ENCODE measurements around the gene NT5DC3. TPM values are rescaled to one million over a fixed set of nuclear protein-coding genes. Genes with fewer than 3 reads are reported as not detected.
A peak's percentile ranks its signal among the peaks of the same experiment; 100 is the strongest.

NT5DC3 gene
- total and polyA plus RNA-seq, 9 of the 15 experiments (the other 6 are each of a cell fraction or from before 2014, with no cell fraction given): 6.3 to 33.5 (median 24.5) TPM

- TF ChIP-seq FOXK2 (conservative IDR thresholded peaks at IDR 0.05 in 1 of 2, IDR thresholded peaks at IDR 0.05 in 1 of 2; ENCODE audit: low read depth in 2 of 2) (peak; percentile 33 to 43; a peak in 2 of 4 replicates), CHD4 (IDR thresholded peaks at IDR 0.05; ENCODE audit: insufficient read depth, insufficient replicate concordance, low read depth, low read length, poor library complexity, severe bottlenecking) (no peak), AFF4 (CRISPR knock-in tag; IDR thresholded peaks at IDR 0.05) (no peak), HES1 (IDR thresholded peaks at IDR 0.05; ENCODE audit: low read depth) (0 out of 2 replicates have a peak, but pooled peaks have one; percentile 35), BRF1 (IDR thresholded peaks at IDR 0.05; ENCODE audit: borderline replicate concordance, extremely low read depth, insufficient read length) (no peak), RNF2 (IDR thresholded peaks at IDR 0.05) (peak; percentile 20; the same call in 1 of the 2 replicates), NEUROD1 (IDR thresholded peaks at IDR 0.05; ENCODE audit: borderline replicate concordance, low read depth, low read length, partially characterized antibody) (peak; percentile 18), HNRNPUL1 (IDR thresholded peaks at IDR 0.05; ENCODE audit: low read length) (no peak), PKNOX1 (IDR thresholded peaks at IDR 0.05) (no peak), SLC30A9 (CRISPR knock-in tag; IDR thresholded peaks at IDR 0.05) (no peak), FOSL1 (tag; conservative IDR thresholded peaks at IDR 0.05) (0 out of 2 replicates have a peak, but pooled peaks have one; percentile 34), CHD2 (IDR thresholded peaks at IDR 0.05; ENCODE audit: low read depth, low read length) (no peak), PML (IDR thresholded peaks at IDR 0.05; ENCODE audit: low read length) (peak; percentile 69), SIX5 (IDR thresholded peaks at IDR 0.05; ENCODE audit: borderline replicate concordance in 1 of 2, insufficient read depth in 1 of 2, low read depth in 1 of 2, low read length in 2 of 2) (no peak), KDM2B (CRISPR knock-in tag; IDR thresholded peaks at IDR 0.05) (no peak), STAT5B (CRISPR knock-in tag; IDR thresholded peaks at IDR 0.05) (no peak), NFIC (IDR thresholded peaks at IDR 0.05) (no peak), ZBTB26 (CRISPR knock-in tag; IDR thresholded peaks at IDR 0.05) (no peak), RUNX1 (IDR thresholded peaks at IDR 0.05; ENCODE audit: low read depth) (no peak), KDM5B (IDR thresholded peaks at IDR 0.05; ENCODE audit: insufficient replicate concordance, low read depth, low read length) (no peak), ZNF140 (CRISPR knock-in tag; IDR thresholded peaks at IDR 0.05) (no peak)
These were observed 31.9 kb downstream of the NT5DC3 start (continued) for GRCh38 chr12:103809154-103809553.
